Hepatocyte (in vitro differentiated cells): Measurements from ENCODE around the gene PARP12. TPM values are rescaled to one million over a fixed set of nuclear protein-coding genes. Genes with fewer than 3 reads are reported as not detected.

ENCODE experiments used
- DNase-seq: peaks from one replicate; pipeline ENCODE4 v3.0.0-alpha.2; 2016; ENCODE audit warnings: low spot score
- H2AFZ ChIP-seq: fragments of 200-600 bp; sonication (generic); 2 replicates; pipeline ENCODE4 v1.6.0; 2016; ENCODE audit warnings: antibody characterized with exemption, mild to moderate bottlenecking
- H3K27ac ChIP-seq: fragments of 200-600 bp; sonication (generic); 2 replicates; pipeline ENCODE4 v1.5.1; 2016; ENCODE audit warnings: mild to moderate bottlenecking
- H3K27me3 ChIP-seq: fragments of 200-600 bp; sonication (generic); 2 replicates; pipeline ENCODE4 v1.6.1; 2016
- H3K36me3 ChIP-seq: fragments of 200-600 bp; sonication (generic); replicated peaks from 2 replicates; pipeline ENCODE4 v1.5.1; 2016; ENCODE audit warnings: low read depth; ENCODE audit not compliant: insufficient read depth
- H3K4me1 ChIP-seq: fragments of 200-600 bp; sonication (generic); 2 replicates; pipeline ENCODE4 v1.5.1; 2016; ENCODE audit warnings: mild to moderate bottlenecking, moderate library complexity; ENCODE audit not compliant: insufficient read depth
- H3K4me2 ChIP-seq: fragments of 200-600 bp; sonication (generic); 2 replicates; pipeline ENCODE4 v1.6.0; 2016
- H3K4me3 ChIP-seq: fragments of 200-600 bp; sonication (generic); 2 replicates; pipeline ENCODE4 v1.5.1; 2016; ENCODE audit warnings: mild to moderate bottlenecking
- H3K79me2 ChIP-seq: fragments of 200-600 bp; sonication (generic); 2 replicates; pipeline ENCODE4 v1.6.0; 2017; ENCODE audit warnings: mild to moderate bottlenecking
- H3K9me2 ChIP-seq: fragments of 200-600 bp; sonication (generic); replicated peaks from 2 replicates; pipeline ENCODE4 v1.6.0; 2017; ENCODE audit warnings: mild to moderate bottlenecking; ENCODE audit not compliant: insufficient read depth
- H3K9me3 ChIP-seq: fragments of 200-600 bp; sonication (generic); 2 replicates; pipeline ENCODE4 v1.5.1; 2016; ENCODE audit warnings: low read depth, mild to moderate bottlenecking
- H4K20me1 ChIP-seq: fragments of 200-600 bp; sonication (generic); 2 replicates; pipeline ENCODE4 v1.6.0; 2016; ENCODE audit warnings: mild to moderate bottlenecking; ENCODE audit not compliant: insufficient read depth, poor library complexity, severe bottlenecking
- CTCF ChIP-seq: fragments of 200-600 bp; sonication (generic); IDR thresholded peaks from 2 replicates; pipeline ENCODE4 v1.5.1; 2016; ENCODE audit warnings: antibody characterized with exemption, mild to moderate bottlenecking; ENCODE audit not compliant: poor library complexity
- EZH2 ChIP-seq: fragments of 200-600 bp; sonication (generic); IDR thresholded peaks from 2 replicates; pipeline ENCODE4 v1.6.1; 2016; ENCODE audit warnings: antibody characterized with exemption, mild to moderate bottlenecking, borderline replicate concordance
- EZH2phosphoT487 ChIP-seq: fragments of 200-600 bp; sonication (generic); IDR thresholded peaks from one replicate; pipeline ENCODE4 v1.6.1; 2018; ENCODE audit warnings: antibody characterized with exemption, mild to moderate bottlenecking, low read depth, moderate library complexity; ENCODE audit not compliant: unreplicated experiment, severe bottlenecking
- WGBS: methylation state at CpG from one replicate; pipeline ENCODE4 v1.1.6; 2016; ENCODE audit warnings: low lambda C conversion rate; ENCODE audit errors: missing lambda C conversion rate; 5-methylcytosine and 5-hydroxymethylcytosine counted together
- polyA plus RNA-seq: library from polyadenylated mRNA; unstranded; fragments of >200 nt; fragmentation: Nextera tagmentation; extraction: Ambion mirVana; gene quantifications from 2 replicates; pipeline ENCODE4 v1.2.1, GENCODE V29; 2016
- total RNA-seq: library from RNA; depleted of rRNA; stranded (reverse); fragments of >200 nt; gene quantifications from 2 replicates; pipeline ENCODE4 v1.2.3, GENCODE V29; 2014

Gene PARP12
- total and polyA plus RNA-seq, 2 experiments from 2014 or later = 11.2 to 14.0 TPM

- Histone ChIP-seq H3K4me1 (no peaks in the 10 kb centered on the region), H4K20me1 (no peaks in the 10 kb centered on the region), H2AFZ (no peak overlapping the region), H3K4me3 (no peak overlapping the region), H3K4me2 (no peak overlapping the region), H3K36me3 (no peaks in the 10 kb centered on the region), H3K9me2 (no peaks in the 10 kb centered on the region), H3K27me3 (no peaks in the 10 kb centered on the region), H3K9me3 (no peaks in the 10 kb centered on the region), H3K79me2 (no peaks in the 10 kb centered on the region), H3K27ac (no peak overlapping the region)
- TF ChIP-seq CTCF = no peak
- no peak for TF ChIP-seq EZH2phosphoT487
- no peak for TF ChIP-seq EZH2
- 92% methylated on average over 10 of the region's 10 CpGs for WGBS
- DNase-seq = no peak
Observed at GRCh38 chr7:140014123-140014522, 48.6 kb downstream of the PARP12 start.

DNA sequence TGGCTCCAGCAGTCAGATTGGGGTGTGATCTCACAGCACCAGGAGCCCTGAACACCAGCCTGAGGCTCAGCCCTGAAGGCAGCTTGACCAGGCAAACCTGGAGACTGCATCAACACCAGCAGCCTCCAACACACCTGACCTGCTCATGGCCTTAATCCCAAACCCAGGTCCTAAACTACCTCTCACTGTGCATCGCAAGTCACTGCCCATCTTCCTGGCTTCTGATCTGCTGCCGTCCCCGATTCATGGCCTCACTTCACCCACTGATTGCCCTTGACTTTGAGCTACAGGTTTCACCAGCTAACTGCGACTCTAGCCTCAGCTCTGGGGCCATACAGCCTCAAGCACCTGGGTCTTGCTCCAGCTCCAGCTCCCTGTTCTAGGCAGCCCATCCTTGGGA lies 49.1 kb downstream of the PARP12 start:
- Histone ChIP-seq H3K27me3 (no peaks in the 10 kb centered on the region), H3K9me2 (no peaks in the 10 kb centered on the region), H3K27ac (no peak overlapping the region), H3K4me3 (no peak overlapping the region), H3K9me3 (no peaks in the 10 kb centered on the region), H3K79me2 (no peaks in the 10 kb centered on the region), H3K4me2 (no peak overlapping the region), H2AFZ (no peak overlapping the region), H4K20me1 (no peaks in the 10 kb centered on the region), H3K36me3 (no peaks in the 10 kb centered on the region), H3K4me1 (no peaks in the 10 kb centered on the region)
- WGBS = 93% methylated on average over 4 of the region's 4 CpGs
- TF ChIP-seq EZH2phosphoT487 (no peak), EZH2 (no peak), CTCF (no peak)
- DNase-seq = no peak

DNA sequence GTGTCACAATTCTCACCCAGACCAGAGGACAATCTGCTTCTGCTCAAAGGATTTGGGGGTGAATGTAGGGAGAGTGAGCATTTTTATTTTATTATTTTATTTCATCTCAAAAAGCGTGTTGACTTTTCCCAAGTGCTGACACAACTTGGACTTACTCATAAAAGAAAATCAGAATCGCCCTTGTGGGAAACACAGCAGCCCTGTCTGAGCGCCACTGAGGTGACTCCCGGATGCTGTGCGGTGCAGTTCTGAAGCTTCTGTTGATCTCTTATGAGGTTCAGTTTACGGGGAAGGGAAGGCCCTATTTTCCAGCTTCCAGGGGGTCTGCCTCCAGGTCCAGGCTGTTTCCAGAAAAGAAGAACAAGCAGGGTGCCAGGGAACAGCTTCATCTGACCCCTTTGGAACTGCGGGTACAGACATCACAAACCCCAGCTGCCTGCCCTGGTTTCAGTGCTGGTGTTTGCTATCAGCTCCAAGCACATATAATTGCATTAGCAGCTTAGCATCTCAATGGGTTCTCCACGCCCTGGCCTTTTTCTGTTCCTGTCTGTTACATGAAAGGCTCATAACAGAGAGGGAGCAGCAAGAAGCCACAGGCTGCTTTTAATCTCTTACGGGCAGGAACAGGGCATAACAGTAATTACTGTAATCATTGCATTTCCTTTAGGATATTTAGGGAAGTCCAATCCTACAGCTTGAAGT lies 52.4 kb downstream of the PARP12 start:
- no peaks in the 10 kb centered on the region for H3K9me2 ChIP-seq
- H3K9me3 ChIP-seq = no peaks in the 10 kb centered on the region
- no peaks in the 10 kb centered on the region for H3K27me3 ChIP-seq
- TF ChIP-seq EZH2phosphoT487 (no peak), CTCF (no peak), EZH2 (no peak)
- no peaks in the 10 kb centered on the region for H3K4me1 ChIP-seq
- H3K27ac ChIP-seq = no peak overlapping the region
- no peak overlapping the region for H3K4me3 ChIP-seq
- DNase-seq = no peak
- 83% methylated on average over 9 of the region's 9 CpGs for WGBS
- H3K36me3 ChIP-seq = no peaks in the 10 kb centered on the region
- H3K4me2 ChIP-seq = no peak overlapping the region
- H2AFZ ChIP-seq = no peak overlapping the region
- H4K20me1 ChIP-seq = no peaks in the 10 kb centered on the region
- H3K79me2 ChIP-seq = no peaks in the 10 kb centered on the region
